Activated T-helper 9 cell treated with anti-CD3 and anti-CD28 coated beads, Interleukin-2, amount 50 U/mL, for 16 hours (primary cell): ENCODE results near the gene PCDH9.
"Not testable (repeated sequence)": the region's sequence is repeated elsewhere in the genome, so short reads cannot be mapped to it uniquely, and the experiment has no call there.

ENCODE experiments used
- DNase-seq: peaks from one replicate; pipeline ENCODE4 v3.0.0-alpha.2; 2020; ENCODE audit warnings: low read depth

Gene PCDH9

GRCh38 chr13:66896933-66897332, 333.2 kb downstream of the PCDH9 start:
- DNase-seq: no peak

DNA sequence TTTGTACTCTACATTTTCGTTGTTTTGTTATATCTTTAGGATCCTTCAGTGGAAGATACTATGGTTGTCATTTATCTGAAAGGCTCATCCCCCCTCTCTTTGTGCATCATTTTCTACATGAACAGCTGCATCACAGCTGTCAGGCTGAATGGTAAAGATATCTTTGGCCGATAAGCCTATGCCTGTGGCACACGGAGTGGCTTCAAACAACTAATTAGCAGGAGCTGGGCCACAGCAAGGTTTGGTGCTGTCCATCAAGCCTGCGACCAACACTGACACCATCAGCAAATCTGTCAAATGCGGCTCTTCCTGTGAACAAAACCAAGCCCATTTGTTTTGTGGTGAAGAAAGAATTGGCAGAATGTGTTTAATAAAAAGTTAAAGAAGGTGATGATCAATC, 334.4 kb downstream of the PCDH9 start:
- no peak for DNase-seq

DNA sequence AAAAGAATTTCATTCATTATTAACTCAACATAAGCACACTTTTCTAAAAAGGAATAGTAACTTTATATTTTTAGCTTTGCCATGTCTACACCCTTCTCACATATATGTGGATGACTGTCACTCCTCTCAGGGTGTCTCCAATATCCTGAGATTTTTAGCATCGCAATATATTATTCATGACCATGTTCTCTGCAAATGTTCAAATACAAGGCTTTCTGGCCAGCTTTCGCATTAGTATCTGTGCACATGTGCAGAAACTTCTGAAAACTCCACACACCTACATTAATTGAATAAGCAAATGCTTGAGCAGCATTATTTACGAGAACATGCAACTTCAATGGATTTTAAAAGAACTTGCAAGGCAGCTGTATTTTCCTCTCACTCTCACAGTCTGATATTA, 334.8 kb downstream of the PCDH9 start:
- DNase-seq: no peak

GRCh38 chr13:66888698-66889097, 341.4 kb downstream of the PCDH9 start:
- no peak for DNase-seq

DNA sequence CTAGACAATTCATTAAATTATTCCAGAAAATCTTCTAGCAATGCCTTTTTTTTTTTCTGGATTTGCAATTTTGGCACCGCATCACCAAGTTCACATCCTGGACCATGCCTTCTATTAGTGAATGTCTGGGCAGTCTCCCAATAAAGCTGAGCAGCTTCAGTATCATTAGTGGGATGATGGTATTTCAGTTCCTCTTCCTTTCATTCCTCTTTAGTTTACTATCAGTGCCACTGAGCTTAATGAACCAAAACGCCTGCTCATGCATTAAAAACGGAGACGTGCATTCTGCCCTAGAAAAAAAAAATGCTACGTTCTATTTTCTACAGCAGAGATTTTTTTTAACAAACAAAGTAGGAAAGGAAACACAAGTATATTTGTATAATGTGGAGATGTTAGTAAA, 343.0 kb downstream of the PCDH9 start:
- DNase-seq: no peak

- no peak for DNase-seq
These were observed 343.9 kb downstream of the PCDH9 start for GRCh38 chr13:66886264-66886663.

GRCh38 chr13:66881170-66881569, 349.0 kb downstream of the PCDH9 start:
- DNase-seq: not testable (repeated sequence)

GRCh38 chr13:66879988-66880387, 350.1 kb downstream of the PCDH9 start:
- no peak for DNase-seq

- no peak for DNase-seq
These were observed 354.9 kb downstream of the PCDH9 start for GRCh38 chr13:66875264-66875663.

- no peak for DNase-seq
These were observed 365.5 kb downstream of the PCDH9 start for GRCh38 chr13:66864627-66865026.

DNA sequence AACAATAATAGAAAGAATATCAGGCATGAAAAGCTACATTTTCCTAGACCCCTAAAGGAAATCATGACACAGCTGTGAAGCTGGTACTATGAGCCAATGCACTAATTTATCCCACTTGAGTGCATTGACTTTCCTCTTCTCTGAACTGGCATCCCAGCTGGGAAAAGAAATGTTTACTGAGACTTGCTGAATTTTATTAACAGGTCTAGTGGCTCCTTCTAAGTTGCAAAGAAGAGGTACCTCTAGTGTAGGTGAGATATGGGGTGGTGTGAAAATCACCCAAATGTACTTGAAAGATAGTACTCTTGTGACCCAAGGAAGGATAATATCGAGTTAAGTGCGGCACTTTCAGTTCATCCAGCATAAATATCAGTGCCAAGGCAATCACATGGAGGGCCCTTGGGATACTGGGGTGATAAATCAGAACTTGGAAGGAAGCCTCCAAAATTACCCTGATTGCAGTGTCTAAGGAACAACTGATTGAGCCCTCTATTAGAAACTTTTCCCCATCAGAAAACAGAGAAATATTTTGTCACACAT, 369.2 kb downstream of the PCDH9 start:
- DNase-seq: no peak

DNA sequence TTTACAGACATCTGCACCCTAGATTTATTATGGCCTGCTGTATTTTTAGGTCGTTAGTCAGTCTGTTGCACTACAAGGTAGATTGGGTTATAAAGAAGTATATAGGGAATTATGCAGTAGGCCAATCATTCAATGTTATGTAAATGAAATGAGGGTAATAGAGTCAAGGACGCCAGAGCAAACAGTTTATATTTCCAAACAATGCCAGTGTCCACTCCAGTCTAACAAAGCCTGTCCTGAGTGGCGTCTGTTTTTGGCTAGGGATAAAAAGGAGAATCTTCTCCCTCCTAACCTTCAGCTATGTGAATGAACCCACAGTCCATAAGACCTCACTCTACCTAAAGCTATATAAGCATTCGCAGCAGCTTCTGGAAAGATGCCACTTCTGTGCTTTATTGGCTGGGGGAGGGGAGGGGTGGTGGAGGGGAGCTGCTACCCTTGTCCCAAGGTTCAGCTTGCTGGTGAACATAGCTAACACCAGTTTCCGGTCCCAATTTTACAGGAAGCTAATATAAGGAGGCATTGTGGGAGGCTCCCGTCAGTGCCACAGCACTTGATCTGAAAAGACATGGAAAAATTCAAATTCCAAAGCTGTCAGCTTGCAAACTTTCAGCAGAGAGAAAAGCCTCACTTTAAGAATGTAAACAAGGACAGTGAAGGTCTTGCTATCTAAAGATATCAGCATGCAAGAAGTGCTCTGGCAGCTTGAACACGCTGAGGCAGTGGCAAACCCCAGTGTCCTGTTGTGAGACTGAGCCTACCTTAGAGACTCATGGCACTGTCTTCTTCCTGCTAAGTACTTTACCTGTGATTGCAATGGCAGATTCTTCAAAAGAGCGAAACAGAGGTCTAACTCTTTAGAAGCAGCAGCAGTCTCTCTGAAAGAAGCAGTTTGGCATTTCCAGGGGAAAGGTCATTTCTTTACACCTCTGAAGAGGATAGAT, 369.9 kb downstream of the PCDH9 start:
- no peak for DNase-seq

- DNase-seq: no peak
These were observed 371.1 kb downstream of the PCDH9 start for GRCh38 chr13:66859078-66859477.

DNA sequence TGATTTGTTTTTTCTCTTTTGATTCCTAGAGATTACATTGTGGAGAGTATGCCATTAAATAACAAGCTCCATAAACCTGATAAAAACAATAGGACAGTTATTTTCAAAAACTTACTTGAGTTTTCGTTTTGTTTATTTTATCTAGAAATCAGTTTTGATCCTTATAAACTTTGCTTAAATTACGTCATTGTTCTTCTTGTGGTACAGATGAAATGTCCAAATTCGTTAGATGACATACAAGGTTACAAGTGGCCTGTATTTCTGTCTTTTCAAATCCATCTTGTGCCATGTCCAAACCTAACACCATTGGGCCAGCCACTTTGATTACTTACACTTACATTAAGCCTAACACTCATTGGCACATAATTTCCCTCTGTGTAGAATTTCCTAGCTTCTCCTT, 372.0 kb downstream of the PCDH9 start:
- no peak for DNase-seq

GRCh38 chr13:66855131-66855530, 375.0 kb downstream of the PCDH9 start:
- no peak for DNase-seq

- DNase-seq: no peak
These were observed 376.6 kb downstream of the PCDH9 start for GRCh38 chr13:66853564-66853963.

DNA sequence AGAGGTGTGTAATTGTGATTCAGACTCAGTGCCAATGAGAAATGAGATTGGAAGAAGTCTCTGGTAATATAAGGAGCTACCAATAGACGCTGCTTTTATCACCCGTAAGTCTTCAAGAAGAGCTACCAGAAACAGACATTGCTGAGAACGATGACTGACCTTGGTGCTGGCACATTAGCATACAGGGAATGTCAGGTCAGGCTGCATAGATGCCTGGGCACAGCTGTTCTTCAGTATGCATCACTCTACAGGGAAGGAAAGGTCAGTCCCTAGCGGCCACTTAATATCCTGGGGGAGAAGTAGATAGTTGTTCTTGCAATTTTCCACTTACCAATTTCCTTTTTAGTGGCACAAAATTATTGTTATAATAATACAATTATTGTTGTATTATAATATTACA, 380.4 kb downstream of the PCDH9 start:
- no peak for DNase-seq

GRCh38 chr13:66847541-66847940, 382.6 kb downstream of the PCDH9 start:
- no peak for DNase-seq

- no peak for DNase-seq
These were observed 384.7 kb downstream of the PCDH9 start for GRCh38 chr13:66845393-66845792.

DNA sequence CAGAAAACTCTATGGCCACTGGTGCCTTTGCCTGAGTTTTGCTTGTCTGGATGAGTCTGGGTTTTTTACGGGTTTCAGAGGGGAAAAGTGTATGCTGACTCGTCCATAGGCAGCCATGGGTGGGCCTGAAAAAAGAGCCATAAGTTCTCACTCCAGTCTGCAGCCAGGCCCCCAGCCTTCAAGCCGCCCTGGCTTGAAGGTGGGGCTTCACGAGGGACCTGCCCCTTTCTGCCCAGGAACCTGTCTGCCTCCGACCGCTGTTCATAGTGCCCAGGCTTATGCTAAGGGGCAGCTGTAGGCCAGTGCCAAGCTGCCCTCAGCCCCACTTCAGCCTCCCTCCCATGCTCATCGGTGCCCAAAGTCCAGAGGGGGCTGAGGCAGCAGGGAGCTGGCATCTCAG, 385.2 kb downstream of the PCDH9 start:
- DNase-seq: no peak

DNA sequence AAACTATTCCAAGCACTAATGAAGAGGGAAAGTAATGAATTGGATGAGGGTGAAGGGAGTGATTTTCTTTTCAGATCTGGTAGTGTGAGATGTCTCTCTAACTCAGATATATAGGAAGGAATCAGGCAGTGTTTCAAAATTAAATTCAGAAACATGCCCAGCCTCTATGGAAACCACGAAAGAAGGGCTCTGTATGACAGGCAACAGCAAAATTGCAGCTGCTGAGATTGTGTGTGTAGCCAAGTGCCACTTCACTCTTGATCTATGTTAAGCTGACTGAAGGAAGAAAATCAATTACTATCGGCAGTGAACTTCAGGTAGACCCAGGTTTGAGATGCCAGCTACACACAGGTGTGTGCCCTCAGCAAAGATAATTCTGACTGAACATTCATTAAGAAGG, 387.4 kb downstream of the PCDH9 start:
- no peak for DNase-seq

- DNase-seq: no peak
These were observed 389.5 kb downstream of the PCDH9 start for GRCh38 chr13:66840621-66841020.

- DNase-seq: no peak
These were observed 392.9 kb downstream of the PCDH9 start for GRCh38 chr13:66837246-66837645.
